Progenitor cell of endocrine pancreas (in vitro differentiated cells): Measurements from ENCODE around the gene TRAPPC4. TPM values are rescaled to one million over a fixed set of nuclear protein-coding genes. Genes with fewer than 3 reads are reported as not detected.
"Not testable (repeated sequence)": the region's sequence is repeated elsewhere in the genome, so short reads cannot be mapped to it uniquely, and the experiment has no call there.

ENCODE experiments used
- DNase-seq: peaks from one replicate; pipeline ENCODE4 v3.0.0; 2021; ENCODE audit warnings: low spot score; ENCODE audit not compliant: unreplicated experiment
- H3K27ac Mint-ChIP-seq: 2 replicates; pipeline ENCODE4 v1.8.0; 2021; ENCODE audit warnings: mild to moderate bottlenecking, moderate library complexity, mixed read lengths
- H3K27me3 Mint-ChIP-seq: 2 replicates; pipeline ENCODE4 v1.8.0; 2021; ENCODE audit warnings: mixed read lengths
- H3K36me3 Mint-ChIP-seq: 2 replicates; pipeline ENCODE4 v1.8.0; 2022; ENCODE audit warnings: mixed read lengths; ENCODE audit not compliant: insufficient read depth
- H3K4me1 Mint-ChIP-seq: 2 replicates; pipeline ENCODE4 v1.8.0; 2021; ENCODE audit warnings: low read depth, mixed read lengths
- H3K4me3 Mint-ChIP-seq: 2 replicates; pipeline ENCODE4 v1.8.0; 2021; ENCODE audit warnings: low read depth, mild to moderate bottlenecking, moderate library complexity, mixed read lengths
- H3K9me3 Mint-ChIP-seq: 2 replicates; pipeline ENCODE4 v1.8.0; 2021; ENCODE audit warnings: low read depth, mixed read lengths
- total RNA-seq: library from RNA; stranded (reverse); gene quantifications from 2 replicates; pipeline ENCODE4 v1.2.1, GENCODE V29; 2021
- TF ChIP-seq, protein P1 (sequence below): fragments of 200-600 bp; sonication (generic); IDR thresholded peaks from one replicate; pipeline ENCODE4 v1.5.0; 2021; ENCODE audit warnings: antibody characterized with exemption, mild to moderate bottlenecking; ENCODE audit not compliant: unreplicated experiment

TRAPPC4 gene
- total RNA-seq, 1 donor from 2014 or later: 60.3 TPM

DNA sequence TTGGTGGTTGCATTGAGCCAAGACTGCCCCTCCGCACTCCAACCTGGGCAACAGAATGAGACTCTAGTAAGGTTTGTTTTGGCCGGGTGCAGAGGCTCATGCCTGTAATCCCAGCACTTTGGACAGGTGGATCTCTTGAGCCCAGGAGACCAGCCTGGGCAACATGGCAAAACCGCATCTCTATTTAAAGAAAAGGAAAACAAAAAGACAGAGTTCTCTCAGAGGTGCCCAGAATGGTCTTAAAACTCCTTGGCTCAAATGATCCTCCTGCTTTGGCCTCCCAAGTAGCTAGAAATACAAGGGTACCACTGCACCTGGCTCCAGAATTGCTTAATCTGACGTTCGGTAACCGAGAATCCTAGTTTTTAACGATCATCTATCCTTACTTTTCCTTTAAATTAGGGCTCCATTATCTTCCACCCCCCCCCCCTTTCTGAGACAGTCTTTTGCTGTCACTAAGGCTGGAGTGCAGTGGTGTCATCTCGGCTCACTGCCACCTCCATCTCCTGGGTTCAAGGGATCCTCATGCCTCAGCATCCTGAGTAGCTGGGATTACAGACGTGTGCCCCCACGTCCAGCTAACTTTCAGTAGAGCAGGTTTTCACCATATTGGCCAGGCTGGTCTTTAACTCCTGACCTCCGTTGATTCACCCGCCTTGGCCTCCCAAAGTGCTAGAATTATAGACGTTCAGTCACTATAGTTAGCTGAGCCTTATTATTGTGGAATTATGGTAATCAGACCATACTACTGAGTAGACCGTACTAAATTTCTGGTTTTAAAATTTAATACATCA is 2.2 kb upstream of the TRAPPC4 start:
- Mint-ChIP-seq H3K27me3 (no peaks in the 10 kb centered on the region), H3K4me1 (peaks cover 19% of the 10 kb centered on the region), H3K36me3 (peaks cover 28% of the 10 kb centered on the region), H3K27ac (peak overlapping the region; percentile 29), H3K9me3 (no peaks in the 10 kb centered on the region), H3K4me3 (peak overlapping the region; percentile 100)
- TF ChIP-seq, protein P1, sequence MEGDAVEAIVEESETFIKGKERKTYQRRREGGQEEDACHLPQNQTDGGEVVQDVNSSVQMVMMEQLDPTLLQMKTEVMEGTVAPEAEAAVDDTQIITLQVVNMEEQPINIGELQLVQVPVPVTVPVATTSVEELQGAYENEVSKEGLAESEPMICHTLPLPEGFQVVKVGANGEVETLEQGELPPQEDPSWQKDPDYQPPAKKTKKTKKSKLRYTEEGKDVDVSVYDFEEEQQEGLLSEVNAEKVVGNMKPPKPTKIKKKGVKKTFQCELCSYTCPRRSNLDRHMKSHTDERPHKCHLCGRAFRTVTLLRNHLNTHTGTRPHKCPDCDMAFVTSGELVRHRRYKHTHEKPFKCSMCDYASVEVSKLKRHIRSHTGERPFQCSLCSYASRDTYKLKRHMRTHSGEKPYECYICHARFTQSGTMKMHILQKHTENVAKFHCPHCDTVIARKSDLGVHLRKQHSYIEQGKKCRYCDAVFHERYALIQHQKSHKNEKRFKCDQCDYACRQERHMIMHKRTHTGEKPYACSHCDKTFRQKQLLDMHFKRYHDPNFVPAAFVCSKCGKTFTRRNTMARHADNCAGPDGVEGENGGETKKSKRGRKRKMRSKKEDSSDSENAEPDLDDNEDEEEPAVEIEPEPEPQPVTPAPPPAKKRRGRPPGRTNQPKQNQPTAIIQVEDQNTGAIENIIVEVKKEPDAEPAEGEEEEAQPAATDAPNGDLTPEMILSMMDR: no peak
- DNase-seq: no peak

DNA sequence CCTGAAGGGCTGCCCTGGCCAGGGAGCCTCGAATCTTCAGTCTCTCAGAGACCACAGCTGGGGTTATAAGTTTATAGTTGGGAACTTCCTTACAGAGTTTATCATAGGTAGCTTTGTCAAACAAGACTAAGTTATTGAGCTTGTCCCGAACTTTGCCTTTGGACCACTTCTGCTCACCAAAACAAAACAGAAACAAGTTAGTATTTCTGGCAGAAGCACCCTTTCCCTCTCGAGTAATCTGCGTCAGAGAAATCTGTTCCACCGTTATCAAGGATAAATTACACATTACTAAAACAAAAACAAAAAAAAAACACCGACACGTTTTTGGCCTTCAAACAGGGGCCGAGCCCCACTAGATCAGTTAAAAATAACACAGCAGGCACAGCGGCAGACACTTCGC is 1.2 kb upstream of the TRAPPC4 start:
- Mint-ChIP-seq H3K4me1 (peaks cover 20% of the 10 kb centered on the region), H3K27ac (peak overlapping the region; percentile 100), H3K36me3 (peaks cover 31% of the 10 kb centered on the region), H3K4me3 (peak overlapping the region; percentile 100)
- not testable (repeated sequence) for DNase-seq, H3K9me3 Mint-ChIP-seq, H3K27me3 Mint-ChIP-seq

DNA sequence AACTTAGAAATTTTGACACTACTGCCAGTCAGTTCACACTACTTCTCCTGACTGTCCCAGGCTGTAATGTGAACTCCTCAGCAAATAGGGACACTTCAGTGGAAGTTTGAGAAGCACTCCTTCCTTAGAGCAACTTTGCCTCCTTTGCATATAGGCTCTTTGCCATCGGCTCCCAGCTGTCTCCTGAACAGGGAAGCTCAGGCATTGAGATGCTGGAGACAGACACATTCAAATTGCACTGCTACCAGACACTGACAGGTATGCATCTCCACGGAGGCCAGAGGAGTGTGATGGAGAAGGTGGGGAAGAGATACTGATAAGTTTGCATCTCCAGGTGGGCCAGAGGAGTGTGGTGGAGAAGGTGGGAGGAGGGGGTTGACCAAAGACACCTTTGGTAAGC is 1.4 kb downstream of the TRAPPC4 start:
- Mint-ChIP-seq H3K4me3 (peak overlapping the region; percentile 100), H3K9me3 (no peaks in the 10 kb centered on the region), H3K4me1 (peaks cover 20% of the 10 kb centered on the region), H3K27me3 (no peaks in the 10 kb centered on the region), H3K36me3 (peaks cover 27% of the 10 kb centered on the region), H3K27ac (peak overlapping the region; percentile 100)
- TF ChIP-seq, protein P1: no peak
- DNase-seq: no peak

DNA sequence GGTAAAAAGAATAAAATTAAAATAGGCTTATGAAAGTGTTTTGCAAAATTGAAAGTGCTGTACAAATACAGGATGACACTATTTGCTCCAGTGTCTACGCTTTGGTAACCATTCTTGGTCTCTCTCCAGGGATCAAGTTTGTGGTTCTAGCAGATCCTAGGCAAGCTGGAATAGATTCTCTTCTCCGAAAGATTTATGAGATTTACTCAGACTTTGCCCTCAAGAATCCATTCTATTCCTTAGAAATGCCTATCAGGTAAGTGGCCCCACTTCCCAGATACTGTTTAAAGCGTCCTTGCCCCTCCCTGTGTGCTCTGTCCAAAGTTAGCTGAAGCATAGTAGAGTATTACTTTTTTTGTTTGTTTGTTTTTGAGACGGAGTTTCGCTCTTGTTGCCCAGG is 3.1 kb downstream of the TRAPPC4 start:
- peaks cover 20% of the 10 kb centered on the region for H3K4me1 Mint-ChIP-seq
- H3K4me3 Mint-ChIP-seq: no peak overlapping the region
- TF ChIP-seq, protein P1: no peak
- no peaks in the 10 kb centered on the region for H3K9me3 Mint-ChIP-seq
- DNase-seq: no peak
- H3K36me3 Mint-ChIP-seq: peaks cover 20% of the 10 kb centered on the region
- H3K27ac Mint-ChIP-seq: peak overlapping the region; percentile 81
- no peaks in the 10 kb centered on the region for H3K27me3 Mint-ChIP-seq

DNA sequence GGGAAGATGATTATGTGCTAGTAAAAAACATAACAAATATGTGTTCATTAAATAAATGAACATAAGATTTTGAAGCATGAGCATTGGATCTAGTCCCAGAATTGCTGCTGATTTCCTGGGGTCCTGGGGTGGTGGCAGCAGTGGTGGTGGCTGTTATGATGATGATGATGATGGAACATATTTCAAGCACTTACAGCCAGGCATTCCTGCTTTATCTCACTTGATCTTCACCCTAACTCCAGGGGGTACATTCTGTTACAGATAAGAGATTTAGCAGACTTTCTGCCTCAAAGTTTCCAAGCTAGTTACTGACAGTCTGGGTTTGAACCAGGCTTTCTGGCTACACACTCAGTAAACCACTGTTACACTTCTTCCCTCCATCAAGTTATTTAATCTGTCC is 5.2 kb downstream of the TRAPPC4 start:
- Mint-ChIP-seq H3K4me1 (peaks cover 29% of the 10 kb centered on the region), H3K36me3 (peaks cover 19% of the 10 kb centered on the region), H3K27ac (no peak overlapping the region), H3K9me3 (no peaks in the 10 kb centered on the region), H3K27me3 (no peaks in the 10 kb centered on the region), H3K4me3 (no peak overlapping the region)
- no peak for DNase-seq
- TF ChIP-seq, protein P1: no peak
